Stomach (tissue), 9 donors: ENCODE data around the gene ARID5B. TPM values are rescaled to one million over a fixed set of nuclear protein-coding genes. Genes with fewer than 3 reads are reported as not detected.

ENCODE experiments used
- DNase-seq, 2 donors: peaks; one replicate each; pipeline versions ENCODE4 v3.0.0 to v3.0.0-alpha.2; 2013 to 2019
- H3K27ac ChIP-seq, 5 donors: fragments of 200-600 bp in 4 of 5; sonication (generic) in 4 of 5; one replicate each; pipeline ENCODE4 v1.5.1; 2013 to 2019; ENCODE audit warnings: mild to moderate bottlenecking in 1 of 5, moderate library complexity in 1 of 5
- H3K27me3 ChIP-seq, 3 donors: fragments of 200-600 bp; sonication (generic); one replicate each; pipeline ENCODE4 v1.5.1; 2017 to 2019; ENCODE audit warnings: mixed run types in 1 of 3
- H3K36me3 ChIP-seq, 4 donors: fragments of 200-600 bp; sonication (generic); 1 replicate in 3 of 4; 2 replicates in 1 of 4; pipeline ENCODE4 v1.5.1; 2016 to 2019
- H3K4me1 ChIP-seq, 4 donors: fragments of 200-600 bp; sonication (generic); one replicate each; pipeline ENCODE4 v1.5.1; 2016 to 2019
- H3K4me3 ChIP-seq, 4 donors: fragments of 200-600 bp; sonication (generic) in 3 of 4; one replicate each; pipeline ENCODE4 v1.5.1; 2016 to 2019; ENCODE audit warnings: mild to moderate bottlenecking in 1 of 4
- H3K9me3 ChIP-seq, 4 donors: fragments of 200-600 bp; sonication (generic); one replicate each; pipeline ENCODE4 v1.5.1; 2016 to 2019
- CTCF ChIP-seq, 7 experiments: fragments of 450-650 bp in 4 of 7; fragments of 200-600 bp in 3 of 7; sonication (generic) in 3 of 7; IDR thresholded peaks; one replicate each; pipeline ENCODE4 v1.5.1; 2016 to 2019; ENCODE audit warnings: antibody characterized with exemption in 7 of 7, control low read depth in 2 of 7, mild to moderate bottlenecking in 1 of 7
- EP300 ChIP-seq: sonication (generic); formaldehyde crosslinking; IDR thresholded peaks from one replicate; pipeline ENCODE4 v1.6.1; 2017; ENCODE audit warnings: antibody characterized with exemption
- POLR2A ChIP-seq, 4 donors: fragments of 450-650 bp; IDR thresholded peaks; one replicate each; pipeline ENCODE4 v1.6.1; 2016; ENCODE audit warnings: antibody characterized with exemption in 4 of 4, control low read depth in 2 of 4, mild to moderate bottlenecking in 1 of 4, moderate library complexity in 1 of 4
- POLR2AphosphoS5 ChIP-seq, 3 donors: sonication (generic); formaldehyde crosslinking; IDR thresholded peaks; one replicate each; pipeline ENCODE4 v1.6.1; 2016; ENCODE audit warnings: antibody characterized with exemption in 3 of 3
- WGBS, 5 donors: extraction: QIAGEN DNeasy Blood & Tissue Kit in 3 of 5; methylation state at CpG; one replicate each; pipeline versions ENCODE4 v1.1.5 to v1.1.7; 2013 to 2018; 5-methylcytosine and 5-hydroxymethylcytosine counted together
- intact Hi-C: fragments of 100-400 bp; cut with DNase I; formaldehyde crosslinking; loops from one replicate; pipeline ENCODE4 v1.15.1; 2023; ENCODE audit warnings: low total_unique reads
- polyA plus RNA-seq, 3 donors: library from polyadenylated mRNA; stranded (reverse); fragments of 200-250 nt; gene quantifications; one replicate each; pipeline ENCODE4 v1.2.3, GENCODE V29; 2013
- total RNA-seq, 5 donors: library from RNA; depleted of rRNA; stranded (reverse); fragments of >200 nt; gene quantifications; one replicate each; pipeline versions ENCODE4 v1.1.0 to v1.2.3, GENCODE V29; 2014 to 2016
- donor health status: healthy with polysubstance abuse.
- donor health status: Bipolar disorder and iron deficiency.
- donor health status: healthy.

Gene ARID5B
- total and polyA plus RNA-seq, 8 donors: 5.4 to 64.2 (median 11.9) TPM

- H3K4me3 ChIP-seq: no peak overlapping the region
- intact Hi-C loops: no loop called here
- TF ChIP-seq CTCF (IDR thresholded peaks at IDR 0.05) (no peak), POLR2AphosphoS5 (IDR thresholded peaks at IDR 0.05) (no peak), EP300 (no peak), POLR2A (IDR thresholded peaks at IDR 0.05) (no peak)
- no peaks in the 10 kb centered on the region for H3K4me1 ChIP-seq
- no peak overlapping the region for H3K27ac ChIP-seq
- no peaks in the 10 kb centered on the region for H3K36me3 ChIP-seq
- DNase-seq: no peak
- 80 to 91% (median 84%) methylated on average over 6 of the region's 6 CpGs for WGBS, 5 donors
- no peaks in the 10 kb centered on the region for H3K27me3 ChIP-seq
- H3K9me3 ChIP-seq: no peaks in the 10 kb centered on the region
These were observed 18.7 kb upstream of the ARID5B start for GRCh38 chr10:61882621-61883370.

DNA sequence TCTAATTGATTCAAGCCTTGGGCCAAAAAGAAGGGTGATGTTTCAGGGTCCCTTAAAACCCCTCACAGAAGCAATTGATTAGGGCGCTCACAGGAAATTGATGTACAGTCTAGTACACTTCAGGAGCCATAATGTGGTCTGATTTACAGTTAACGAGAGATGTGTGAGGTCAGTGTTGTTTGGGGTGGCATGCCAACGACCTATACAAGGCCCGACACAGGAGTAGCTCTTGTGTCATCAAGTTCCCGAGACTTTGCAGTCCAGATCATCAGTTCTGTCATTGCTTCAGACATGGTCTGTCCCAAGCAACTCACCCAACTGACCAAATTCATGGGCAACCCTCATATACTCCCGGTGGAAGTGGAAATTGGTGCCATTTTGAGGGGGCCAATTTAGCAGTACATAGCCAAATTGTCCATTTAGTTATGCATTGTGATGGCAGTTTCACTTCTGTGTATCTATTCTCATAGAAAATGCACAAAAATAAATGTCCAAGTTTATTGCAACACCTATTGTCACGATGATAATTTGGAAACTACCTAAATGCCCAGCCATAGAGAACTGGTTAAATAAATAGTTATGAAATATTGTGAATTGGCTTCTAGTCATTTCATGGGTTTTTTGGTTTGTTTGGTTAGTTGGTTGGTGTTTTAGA lies 18.0 kb upstream of the ARID5B start:
- intact Hi-C loops: no loop called here
- H3K9me3 ChIP-seq: no peaks in the 10 kb centered on the region
- no peak for DNase-seq
- no peak overlapping the region for H3K4me3 ChIP-seq
- WGBS, 5 donors: 85 to 94% (median 89%) methylated on average over 7 of the region's 7 CpGs
- TF ChIP-seq CTCF (IDR thresholded peaks at IDR 0.05): no peak
- TF ChIP-seq POLR2A (IDR thresholded peaks at IDR 0.05): no peak
- TF ChIP-seq EP300: no peak
- TF ChIP-seq POLR2AphosphoS5 (IDR thresholded peaks at IDR 0.05): no peak
- no peak overlapping the region for H3K27ac ChIP-seq
- no peaks in the 10 kb centered on the region for H3K27me3 ChIP-seq
- H3K36me3 ChIP-seq: no peaks in the 10 kb centered on the region
- H3K4me1 ChIP-seq: no peaks in the 10 kb centered on the region

GRCh38 chr10:61887772-61888171 lies 13.7 kb upstream of the ARID5B start:
- H3K4me1 ChIP-seq: no peaks in the 10 kb centered on the region
- no peaks in the 10 kb centered on the region for H3K9me3 ChIP-seq
- H3K4me3 ChIP-seq: no peak overlapping the region
- H3K36me3 ChIP-seq: no peaks in the 10 kb centered on the region
- DNase-seq: no peak
- no peak overlapping the region for H3K27ac ChIP-seq
- TF ChIP-seq POLR2AphosphoS5 (IDR thresholded peaks at IDR 0.05) (no peak), EP300 (no peak), CTCF (IDR thresholded peaks at IDR 0.05) (no peak), POLR2A (IDR thresholded peaks at IDR 0.05) (no peak)
- intact Hi-C loops: no loop called here
- H3K27me3 ChIP-seq: no peaks in the 10 kb centered on the region

DNA sequence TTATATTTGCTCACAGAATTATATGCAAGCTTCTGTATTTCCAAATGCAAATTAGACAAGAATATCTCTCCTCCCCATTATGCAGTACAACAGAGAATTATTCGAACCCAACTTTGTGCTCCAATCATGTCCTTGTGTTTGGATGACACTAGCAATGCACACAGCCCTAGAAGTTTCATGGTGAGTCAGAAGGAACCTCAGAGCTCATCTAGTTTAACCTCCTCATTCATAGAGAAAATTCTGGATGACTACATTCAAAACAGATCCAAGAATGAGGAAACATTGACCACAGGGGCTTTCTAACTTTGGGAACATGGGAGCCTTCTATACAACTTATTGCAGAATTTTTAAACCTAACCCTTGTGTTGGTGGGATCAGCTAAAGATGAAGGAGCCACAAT lies 12.8 kb upstream of the ARID5B start:
- no peak for DNase-seq
- Histone ChIP-seq H3K36me3 (no peaks in the 10 kb centered on the region), H3K27me3 (no peaks in the 10 kb centered on the region), H3K9me3 (no peaks in the 10 kb centered on the region), H3K4me1 (no peaks in the 10 kb centered on the region), H3K27ac (no peak overlapping the region), H3K4me3 (no peak overlapping the region)
- TF ChIP-seq CTCF (IDR thresholded peaks at IDR 0.05): no peak
- no peak for TF ChIP-seq EP300
- no peak for TF ChIP-seq POLR2A (IDR thresholded peaks at IDR 0.05)
- TF ChIP-seq POLR2AphosphoS5 (IDR thresholded peaks at IDR 0.05): no peak
- intact Hi-C loops: no loop called here
- 83 to 94% (median 89%) methylated on average over 1 of the region's 1 CpG for WGBS, 5 donors
